Liver (tissue), 9 donors: ENCODE results near the gene ALDOA. TPM values are rescaled to one million over a fixed set of nuclear protein-coding genes. Genes with fewer than 3 reads are reported as not detected.

Experiments
- DNase-seq: peaks from one replicate; pipeline ENCODE4 v3.0.0-alpha.2; 2017; ENCODE audit warnings: low spot score
- H3K27ac ChIP-seq, 2 donors: one replicate each; pipeline ENCODE4 v1.7.0; 2013; ENCODE audit warnings: inconsistent platforms in 2 of 2, low read length in 2 of 2, control low read depth in 1 of 2, low read depth in 1 of 2, mild to moderate bottlenecking in 1 of 2
- H3K27me3 ChIP-seq, 4 donors: one replicate each; pipeline versions ENCODE4 v1.6.1 to v1.7.0; 2013; ENCODE audit warnings: low read length in 3 of 4, inconsistent platforms in 1 of 4, mild to moderate bottlenecking in 1 of 4, moderate library complexity in 1 of 4; ENCODE audit not compliant: control insufficient read depth in 4 of 4, insufficient read depth in 4 of 4
- H3K36me3 ChIP-seq, 4 donors: one replicate each; pipeline versions ENCODE4 v1.6.1 to v1.7.0; 2013; ENCODE audit warnings: low read length in 3 of 4, mild to moderate bottlenecking in 3 of 4, low read depth in 1 of 4, moderate library complexity in 1 of 4; ENCODE audit not compliant: control insufficient read depth in 4 of 4, insufficient read depth in 3 of 4
- H3K4me1 ChIP-seq, 4 donors: one replicate each; pipeline versions ENCODE4 v1.6.1 to v1.7.0; 2013; ENCODE audit warnings: low read length in 3 of 4, mild to moderate bottlenecking in 3 of 4, moderate library complexity in 1 of 4; ENCODE audit not compliant: control insufficient read depth in 4 of 4, insufficient read depth in 4 of 4
- H3K4me3 ChIP-seq, 3 donors: one replicate each; pipeline versions ENCODE4 v1.6.1 to v1.7.0; 2013; ENCODE audit warnings: low read length in 3 of 3, control low read depth in 1 of 3, low read depth in 1 of 3, mild to moderate bottlenecking in 1 of 3
- H3K9ac ChIP-seq, 2 donors: one replicate each; pipeline ENCODE4 v1.7.0; 2013; ENCODE audit warnings: low read length in 2 of 2, mild to moderate bottlenecking in 2 of 2, moderate library complexity in 2 of 2, control low read depth in 1 of 2, low read depth in 1 of 2
- H3K9me3 ChIP-seq, 4 donors: one replicate each; pipeline versions ENCODE4 v1.6.1 to v1.7.0; 2013; ENCODE audit warnings: low read length in 3 of 4; ENCODE audit not compliant: control insufficient read depth in 4 of 4
- CTCF ChIP-seq: fragments of 150-350 bp; IDR thresholded peaks from 2 replicates; pipeline ENCODE4 v1.5.1; 2017; ENCODE audit warnings: improper control_type of control experiment, low read depth, low read length; ENCODE audit not compliant: missing input control
- EGR1 ChIP-seq, 2 donors: IDR thresholded peaks; 2 replicates each; pipeline ENCODE4 v1.6.1; 2016 to 2018; ENCODE audit warnings: antibody characterized with exemption in 2 of 2, low read depth in 2 of 2
- FOXA1 ChIP-seq: IDR thresholded peaks from 2 replicates; pipeline ENCODE4 v1.6.1; 2016; ENCODE audit warnings: antibody characterized with exemption
- FOXA2 ChIP-seq: IDR thresholded peaks from 2 replicates; pipeline ENCODE4 v1.6.1; 2016; ENCODE audit warnings: antibody characterized with exemption
- HNF4A ChIP-seq, 2 donors: conservative IDR thresholded peaks; 2 replicates each; pipeline ENCODE4 v1.6.1; 2016; ENCODE audit warnings: antibody characterized with exemption in 2 of 2, mild to moderate bottlenecking in 2 of 2
- HNF4G ChIP-seq: IDR thresholded peaks from 2 replicates; pipeline ENCODE4 v1.6.1; 2016; ENCODE audit warnings: antibody characterized with exemption
- JUND ChIP-seq, 2 donors: IDR thresholded peaks; 2 replicates each; pipeline ENCODE4 v1.6.1; 2016; ENCODE audit warnings: antibody characterized with exemption in 2 of 2
- MAX ChIP-seq: IDR thresholded peaks from 2 replicates; pipeline ENCODE4 v1.6.1; 2016; ENCODE audit warnings: antibody characterized with exemption
- NR2F2 ChIP-seq: IDR thresholded peaks from 2 replicates; pipeline ENCODE4 v1.6.1; 2016; ENCODE audit warnings: antibody characterized with exemption
- RAD21 ChIP-seq, 2 donors: IDR thresholded peaks; 2 replicates each; pipeline ENCODE4 v1.6.1; 2016; ENCODE audit warnings: antibody characterized with exemption in 2 of 2, mild to moderate bottlenecking in 2 of 2
- SP1 ChIP-seq: IDR thresholded peaks from 2 replicates; pipeline ENCODE4 v1.6.1; 2018; ENCODE audit warnings: antibody characterized with exemption, mild to moderate bottlenecking
- TAF1 ChIP-seq: conservative IDR thresholded peaks from 2 replicates; pipeline ENCODE4 v1.6.1; 2016; ENCODE audit warnings: antibody characterized with exemption, mild to moderate bottlenecking
- YY1 ChIP-seq: IDR thresholded peaks from 2 replicates; pipeline ENCODE4 v1.6.1; 2016; ENCODE audit warnings: antibody characterized with exemption, mild to moderate bottlenecking
- ZBTB33 ChIP-seq: IDR thresholded peaks from 2 replicates; pipeline ENCODE4 v1.6.1; 2016; ENCODE audit warnings: antibody characterized with exemption
- WGBS: extraction: QIAGEN DNeasy Blood & Tissue Kit; methylation state at CpG from one replicate; pipeline ENCODE4 v1.1.7; 2013; 5-methylcytosine and 5-hydroxymethylcytosine counted together
- polyA plus RNA-seq, 2 donors: library from polyadenylated mRNA; stranded (reverse) in 1 of 2; unstranded in 1 of 2; fragments of 200-250 nt in 1 of 2; fragments of >200 nt in 1 of 2; fragmentation: Nextera tagmentation in 1 of 2; extraction: Ambion mirVana in 1 of 2; gene quantifications; one replicate each; pipeline versions ENCODE4 v1.2.1 to v1.2.3, GENCODE V29; 2013 to 2015
- total RNA-seq, 2 donors: library from RNA; depleted of rRNA; stranded (reverse); fragments of >200 nt; gene quantifications; one replicate each; pipeline ENCODE4 v1.2.3, GENCODE V29; 2014
- TF ChIP-seq, protein P1 (sequence below): IDR thresholded peaks from 2 replicates; pipeline ENCODE4 v1.6.1; 2016; ENCODE audit warnings: antibody characterized with exemption
- donor health status: healthy.
- donor health status: healthy.
- donor health status: healthy.
- donor health status: healthy.
- donor health status: healthy.

Gene ALDOA
- total and polyA plus RNA-seq, 4 donors: 96.8 to 251 (median 121) TPM

DNA sequence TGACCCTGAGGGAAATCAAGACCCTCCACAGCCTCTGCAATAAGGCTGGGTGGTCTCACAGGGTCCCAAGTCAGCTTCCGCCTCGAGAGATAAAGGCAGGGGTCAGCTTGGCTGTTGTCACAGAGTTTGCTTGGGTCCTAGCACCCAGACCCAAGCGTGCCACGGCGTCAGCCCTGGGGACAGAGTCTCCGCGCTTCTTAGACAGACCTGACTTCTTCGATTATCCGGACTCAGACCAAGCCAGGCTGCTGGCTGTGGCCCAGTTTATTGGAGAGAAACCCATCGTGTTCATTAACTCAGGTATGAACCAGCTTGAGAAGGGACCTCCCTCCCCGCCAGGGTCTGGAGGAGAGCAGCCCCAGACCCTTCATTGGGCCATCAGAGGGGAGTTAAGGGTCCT lies 42.0 kb upstream of the ALDOA start:
- TF ChIP-seq, protein P1, sequence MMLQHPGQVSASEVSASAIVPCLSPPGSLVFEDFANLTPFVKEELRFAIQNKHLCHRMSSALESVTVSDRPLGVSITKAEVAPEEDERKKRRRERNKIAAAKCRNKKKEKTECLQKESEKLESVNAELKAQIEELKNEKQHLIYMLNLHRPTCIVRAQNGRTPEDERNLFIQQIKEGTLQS: no peak
- TF ChIP-seq RAD21 (IDR thresholded peaks at IDR 0.05): no peak
- TF ChIP-seq TAF1: no peak
- TF ChIP-seq SP1: no peak
- TF ChIP-seq HNF4A (conservative IDR thresholded peaks at IDR 0.05): no peak
- TF ChIP-seq HNF4G: no peak
- no peak for TF ChIP-seq CTCF
- no peak for TF ChIP-seq ZBTB33
- TF ChIP-seq FOXA2: no peak
- no peak for TF ChIP-seq NR2F2
- no peak for TF ChIP-seq YY1
- no peak for TF ChIP-seq JUND (IDR thresholded peaks at IDR 0.05)
- no peak for TF ChIP-seq FOXA1
- WGBS: 84% methylated on average over 11 of the region's 11 CpGs
- Histone ChIP-seq H3K9ac (no peak overlapping the region), H3K27me3 (no peaks in the 10 kb centered on the region), H3K4me3 (no peak overlapping the region), H3K27ac (no peak overlapping the region), H3K36me3 (no peaks in the 10 kb centered on the region), H3K9me3 (no peaks in the 10 kb centered on the region), H3K4me1 (peaks cover 2 to 8% (median 4%) of the 10 kb centered on the region in 4 donors)
- DNase-seq: no peak

DNA sequence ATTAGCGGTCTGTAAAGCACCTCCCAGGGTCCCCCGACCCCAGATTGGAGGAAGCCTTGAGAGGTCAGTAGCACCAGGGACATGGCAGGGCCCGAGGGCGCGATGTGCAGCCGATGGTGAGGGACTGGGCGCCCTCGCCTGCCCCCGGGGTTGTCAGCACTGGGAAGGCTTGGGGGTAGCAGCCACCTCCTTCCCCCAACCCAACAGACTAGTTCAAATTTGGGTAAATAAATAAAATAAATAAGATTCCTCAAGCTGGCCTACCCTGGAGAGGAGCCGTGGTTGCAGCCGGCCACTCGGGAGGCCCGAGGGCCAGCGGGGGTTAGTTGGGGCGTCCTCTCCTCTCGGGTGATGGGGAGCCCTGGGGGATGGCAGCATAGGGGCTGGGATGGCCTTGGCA lies 41.1 kb upstream of the ALDOA start:
- no peaks in the 10 kb centered on the region for H3K9me3 ChIP-seq
- TF ChIP-seq NR2F2: no peak
- no peak for TF ChIP-seq JUND (IDR thresholded peaks at IDR 0.05)
- TF ChIP-seq FOXA2: no peak
- TF ChIP-seq EGR1 (IDR thresholded peaks at IDR 0.05; ENCODE audit: low read depth in 2 of 2): no peak
- no peak for TF ChIP-seq HNF4A (conservative IDR thresholded peaks at IDR 0.05)

DNA sequence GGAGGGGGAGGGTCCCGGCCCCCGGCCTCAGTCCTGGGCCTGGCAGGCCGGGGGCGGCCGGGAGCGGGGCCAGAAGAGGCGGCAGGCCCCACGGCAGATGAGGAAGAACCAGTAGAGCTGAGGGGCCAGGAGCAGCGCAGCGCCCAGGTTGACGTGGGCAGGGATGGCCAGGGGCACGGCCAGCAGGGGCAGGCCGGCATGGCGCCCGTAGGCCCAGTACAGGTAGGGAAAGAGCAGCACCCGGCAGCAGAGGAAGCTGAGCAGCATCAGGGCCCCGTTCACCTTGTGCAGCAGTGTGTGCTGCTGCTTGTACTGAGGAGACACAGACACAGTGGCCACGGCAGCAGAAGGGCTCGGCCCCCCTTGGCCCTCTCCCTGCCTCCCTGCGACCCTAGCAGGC lies 40.4 kb upstream of the ALDOA start:
- Histone ChIP-seq H3K36me3 (no peaks in the 10 kb centered on the region), H3K27me3 (peaks cover 0 to 2% (median 0%) of the 10 kb centered on the region in 4 donors), H3K4me1 (peaks cover 2 to 8% (median 4%) of the 10 kb centered on the region in 4 donors), H3K4me3 (no peak overlapping the region), H3K9ac (no peak overlapping the region), H3K9me3 (no peaks in the 10 kb centered on the region), H3K27ac (no peak overlapping the region)
- no peak for TF ChIP-seq EGR1 (IDR thresholded peaks at IDR 0.05; ENCODE audit: low read depth in 2 of 2)
- TF ChIP-seq ZBTB33: no peak
- TF ChIP-seq SP1: no peak
- no peak for TF ChIP-seq MAX
- DNase-seq: no peak
- WGBS: 74% methylated on average over 20 of the region's 20 CpGs

More for the DNA sequence above, 41.1 kb upstream of the ALDOA start:
- WGBS: 66% methylated on average over 16 of the region's 16 CpGs
- H3K4me1 ChIP-seq: peaks cover 2 to 8% (median 4%) of the 10 kb centered on the region in 4 donors
- H3K9ac ChIP-seq: no peak overlapping the region
- H3K4me3 ChIP-seq: no peak overlapping the region
- no peak overlapping the region for H3K27ac ChIP-seq
- peaks cover 0 to 2% (median 0%) of the 10 kb centered on the region in 4 donors for H3K27me3 ChIP-seq
- DNase-seq: no peak
- no peaks in the 10 kb centered on the region for H3K36me3 ChIP-seq
